Stomach (tissue), 4 donors: ENCODE results near the gene FGD6.

ENCODE experiments used
- CTCF ChIP-seq, 7 experiments: fragments of 450-650 bp in 4 of 7; fragments of 200-600 bp in 3 of 7; sonication (generic) in 3 of 7; IDR thresholded peaks; one replicate each; pipeline ENCODE4 v1.5.1; 2016 to 2019; ENCODE audit warnings: antibody characterized with exemption in 7 of 7, control low read depth in 2 of 7, mild to moderate bottlenecking in 1 of 7
- POLR2A ChIP-seq, 4 donors: fragments of 450-650 bp; IDR thresholded peaks; one replicate each; pipeline ENCODE4 v1.6.1; 2016; ENCODE audit warnings: antibody characterized with exemption in 4 of 4, control low read depth in 2 of 4, mild to moderate bottlenecking in 1 of 4, moderate library complexity in 1 of 4
- POLR2AphosphoS5 ChIP-seq, 3 donors: sonication (generic); formaldehyde crosslinking; IDR thresholded peaks; one replicate each; pipeline ENCODE4 v1.6.1; 2016; ENCODE audit warnings: antibody characterized with exemption in 3 of 3

- TF ChIP-seq POLR2AphosphoS5 (IDR thresholded peaks at IDR 0.05) (no peak), CTCF (IDR thresholded peaks at IDR 0.05) (no peak), POLR2A (IDR thresholded peaks at IDR 0.05) (no peak)
These were observed 24.1 kb downstream of the FGD6 start for GRCh38 chr12:95193139-95193538.
